ENCODE results near the gene CD38.
"Not testable (repeated sequence)": the region's sequence is repeated elsewhere in the genome, so short reads cannot be mapped to it uniquely, and the experiment has no call there.

CD38 gene

GRCh38 chr4:15799141-15799540, 21.0 kb downstream of the CD38 start:
- no peak overlapping the region for H3K4me3 ChIP-seq (ENCODE audit: low read length)
- TF ChIP-seq ZNF274 (IDR thresholded peaks at IDR 0.05; ENCODE audit: low read depth, low read length), result no peak

GRCh38 chr4:15799701-15800100, 21.6 kb downstream of the CD38 start:
- no peak for TF ChIP-seq ZNF274 (IDR thresholded peaks at IDR 0.05; ENCODE audit: low read depth, low read length)
- no peak overlapping the region for H3K4me3 ChIP-seq (ENCODE audit: low read length)

DNA sequence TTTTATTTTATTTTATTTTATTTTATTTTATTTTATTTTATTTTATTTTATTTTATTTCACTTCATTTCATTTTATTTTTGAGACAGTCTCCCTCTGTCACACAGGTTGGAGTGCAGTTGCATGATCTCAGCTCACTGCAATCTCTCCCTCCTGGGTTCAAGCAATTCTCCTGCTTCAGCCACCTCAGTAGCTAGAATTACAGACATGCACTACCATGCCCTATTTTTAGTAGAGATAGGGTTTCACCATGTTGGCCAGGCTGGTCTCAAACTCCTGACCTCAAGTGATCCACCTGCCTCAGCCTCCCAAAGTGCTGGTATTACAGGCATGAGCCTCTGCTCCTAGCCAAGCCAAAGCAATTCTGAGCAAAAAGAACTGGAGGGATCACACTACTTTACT, 24.4 kb downstream of the CD38 start:
- not testable (repeated sequence) for H3K4me3 ChIP-seq (ENCODE audit: low read length)

DNA sequence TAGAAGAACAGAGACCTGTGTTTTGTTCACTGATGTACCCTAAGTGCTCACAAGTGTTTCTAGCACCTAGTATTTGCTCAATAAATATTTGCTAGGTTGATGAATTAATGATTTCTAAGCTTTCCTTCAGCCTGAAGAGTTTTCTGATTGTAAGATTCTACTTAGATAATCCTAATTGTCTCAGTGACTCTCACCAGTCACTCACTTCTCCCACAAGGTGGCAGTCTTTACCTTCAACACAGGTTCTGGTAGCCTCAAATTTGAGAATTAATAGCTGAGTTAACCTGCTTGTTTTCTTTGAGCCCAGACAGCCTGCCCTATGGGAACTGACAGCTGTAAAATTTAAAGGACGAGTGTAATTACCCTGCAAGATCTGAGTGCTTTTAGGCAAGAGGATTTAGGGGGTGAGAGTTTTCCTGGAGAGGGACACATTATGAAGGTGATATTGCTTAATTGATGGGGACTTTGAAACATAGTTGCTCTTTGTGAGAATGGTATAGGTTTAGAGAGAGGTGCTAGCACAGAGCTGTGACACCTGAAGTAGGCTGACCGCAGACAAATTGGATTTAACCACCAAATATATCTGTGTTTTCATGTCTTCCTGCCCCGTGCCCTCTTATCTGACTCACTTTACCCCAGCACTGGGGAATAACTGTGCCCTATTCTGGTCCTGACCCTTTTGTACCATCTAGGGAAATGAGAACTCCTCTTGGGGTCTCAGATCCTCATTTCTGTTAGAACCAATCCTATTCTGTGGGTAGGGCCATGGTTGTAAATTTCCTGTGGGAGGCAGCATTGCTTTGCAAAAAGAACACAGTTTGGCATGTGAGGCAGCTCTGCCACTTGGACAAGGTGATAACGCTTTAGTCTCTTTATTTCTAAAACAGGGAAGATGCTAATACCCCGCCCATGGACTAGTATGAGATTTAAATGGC, 27.7 kb downstream of the CD38 start:
- H3K4me3 ChIP-seq (ENCODE audit: low read length), result no peak overlapping the region
- no peak for TF ChIP-seq ZNF274 (IDR thresholded peaks at IDR 0.05; ENCODE audit: low read depth, low read length)

- no peak for TF ChIP-seq ZNF274 (IDR thresholded peaks at IDR 0.05; ENCODE audit: low read depth, low read length)
- H3K4me3 ChIP-seq (ENCODE audit: low read length), result peak overlapping the region; percentile 79; the same call in 1 of the 2 replicates
These were observed 30.9 kb downstream of the CD38 start for GRCh38 chr4:15809058-15809457.

DNA sequence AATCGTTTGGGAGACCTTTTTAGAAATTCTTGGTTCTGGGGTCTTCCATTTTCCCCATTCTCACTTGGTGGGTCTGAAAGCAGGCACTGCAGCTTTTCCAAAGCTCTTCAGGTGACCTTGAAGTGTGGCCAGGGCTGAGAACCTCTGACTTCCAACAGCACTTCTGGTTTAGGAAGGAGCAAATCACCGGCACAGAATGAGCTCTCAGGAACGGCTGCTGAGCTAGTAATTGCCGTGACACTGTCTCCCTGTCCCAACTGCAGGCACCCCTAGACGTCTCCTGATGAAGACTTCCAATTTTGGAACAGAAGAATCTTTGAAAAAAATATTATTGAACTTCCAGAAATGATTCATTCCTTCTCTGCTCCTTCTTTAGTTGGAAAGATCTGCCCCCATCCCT, 31.3 kb downstream of the CD38 start:
- H3K4me3 ChIP-seq (ENCODE audit: low read length), result peak overlapping the region; percentile 28; the same call in 1 of the 2 replicates
- no peak for TF ChIP-seq ZNF274 (IDR thresholded peaks at IDR 0.05; ENCODE audit: low read depth, low read length)

- TF ChIP-seq ZNF274 (IDR thresholded peaks at IDR 0.05; ENCODE audit: low read depth, low read length), result no peak
These were observed 33.7 kb downstream of the CD38 start for GRCh38 chr4:15811703-15812337.

DNA sequence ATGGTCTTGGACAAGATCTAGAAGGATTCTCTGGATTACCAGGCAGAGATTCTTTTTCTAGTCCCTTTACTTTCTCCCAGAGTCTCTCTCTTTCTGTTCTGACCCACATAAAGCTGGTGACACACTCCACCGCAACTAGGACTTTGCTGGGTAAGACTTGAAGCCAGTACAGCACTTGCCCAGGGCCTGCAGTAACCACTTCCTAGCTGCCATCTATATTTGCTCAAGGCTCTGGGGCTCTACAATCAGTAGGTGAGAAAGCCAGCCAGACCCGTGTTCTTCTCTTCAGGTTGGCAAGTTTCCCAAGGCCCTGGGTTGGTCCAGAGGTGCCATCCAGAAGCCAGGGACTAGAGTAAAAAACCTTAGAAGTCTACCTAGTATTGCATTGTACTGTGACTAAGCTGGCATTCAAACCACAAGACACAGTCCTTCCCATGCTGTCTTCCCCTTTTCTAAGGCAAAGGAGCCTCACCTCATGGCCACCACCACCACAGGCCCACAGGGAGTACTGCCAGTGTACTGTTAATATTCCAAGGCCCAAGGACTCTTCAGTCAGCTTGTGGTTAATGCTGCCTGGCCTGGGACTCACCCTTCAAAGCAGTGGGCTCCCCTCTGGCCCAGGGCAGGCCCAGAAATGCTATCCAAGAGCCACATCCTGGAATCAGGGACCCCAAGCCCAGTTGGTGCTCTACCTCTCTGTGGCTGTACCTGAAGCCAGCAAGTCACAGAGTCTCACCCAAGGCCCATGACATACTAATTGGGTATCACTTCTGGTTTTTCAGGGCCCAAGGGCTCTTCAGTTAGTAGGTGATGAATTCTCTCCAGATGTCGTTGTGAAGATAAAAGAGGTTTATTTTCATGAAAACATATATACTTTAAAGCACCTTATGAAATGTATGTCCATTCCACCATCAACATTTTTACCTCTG, 54.7 kb downstream of the CD38 start:
- TF ChIP-seq ZNF274 (IDR thresholded peaks at IDR 0.05; ENCODE audit: low read depth, low read length), result no peak
- H3K4me3 ChIP-seq (ENCODE audit: low read length), result no peak overlapping the region

More at GRCh38 chr4:15811703-15812337, 33.7 kb downstream of the CD38 start:
- no peak overlapping the region for H3K4me3 ChIP-seq (ENCODE audit: low read length)

GRCh38 chr4:15833801-15834200, 55.7 kb downstream of the CD38 start:
- TF ChIP-seq ZNF274 (IDR thresholded peaks at IDR 0.05; ENCODE audit: low read depth, low read length), result no peak

GRCh38 chr4:15836362-15836761, 58.2 kb downstream of the CD38 start:
- no peak overlapping the region for H3K4me3 ChIP-seq (ENCODE audit: low read length)
- TF ChIP-seq ZNF274 (IDR thresholded peaks at IDR 0.05; ENCODE audit: low read depth, low read length), result no peak

More at GRCh38 chr4:15833801-15834200, 55.7 kb downstream of the CD38 start:
- no peak overlapping the region for H3K4me3 ChIP-seq (ENCODE audit: low read length)

DNA sequence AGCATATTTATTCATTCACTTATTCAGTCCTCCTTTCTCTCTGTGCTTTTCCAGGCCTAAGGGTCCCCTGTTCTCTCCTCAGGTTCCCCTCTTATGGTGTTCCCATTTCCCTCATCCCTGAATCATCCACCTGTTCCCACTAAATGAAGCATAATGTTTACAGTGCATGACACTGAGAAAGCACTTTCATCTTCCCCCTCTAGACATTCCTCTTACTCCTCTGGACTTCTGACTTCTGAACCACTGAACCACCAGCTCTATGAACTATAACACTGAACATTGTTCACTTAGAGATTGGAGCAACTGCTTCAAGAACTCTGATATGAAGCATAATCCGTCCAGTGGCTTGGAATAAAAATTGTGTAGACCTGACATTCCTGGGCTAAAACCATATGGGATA, 59.5 kb downstream of the CD38 start:
- no peak for TF ChIP-seq ZNF274 (IDR thresholded peaks at IDR 0.05; ENCODE audit: low read depth, low read length)
- no peak overlapping the region for H3K4me3 ChIP-seq (ENCODE audit: low read length)

DNA sequence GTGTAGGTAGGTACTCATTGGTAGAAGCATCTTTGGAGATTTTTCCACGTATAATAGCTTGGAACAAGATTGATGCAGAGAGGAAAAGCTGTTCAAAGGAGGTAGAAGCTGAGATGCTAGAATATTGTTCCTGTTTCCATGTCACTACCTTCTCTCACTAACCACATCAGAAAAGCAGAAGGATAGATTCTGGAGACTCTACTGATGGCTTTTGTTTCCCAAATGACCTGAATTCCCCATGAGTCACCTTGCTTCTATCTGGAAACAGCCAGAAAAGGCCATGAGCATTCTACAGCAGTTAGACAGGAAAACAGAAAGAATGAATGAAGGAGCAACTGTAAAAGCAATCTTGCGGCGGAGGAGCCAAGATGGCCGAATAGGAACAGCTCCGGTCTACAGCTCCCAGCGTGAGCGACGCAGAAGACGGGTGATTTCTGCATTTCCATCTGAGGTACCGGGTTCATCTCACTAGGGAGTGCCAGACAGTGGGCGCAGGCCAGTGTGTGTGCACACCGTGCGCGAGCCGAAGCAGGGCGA, 63.1 kb downstream of the CD38 start:
- not testable (repeated sequence) for H3K4me3 ChIP-seq (ENCODE audit: low read length)

DNA sequence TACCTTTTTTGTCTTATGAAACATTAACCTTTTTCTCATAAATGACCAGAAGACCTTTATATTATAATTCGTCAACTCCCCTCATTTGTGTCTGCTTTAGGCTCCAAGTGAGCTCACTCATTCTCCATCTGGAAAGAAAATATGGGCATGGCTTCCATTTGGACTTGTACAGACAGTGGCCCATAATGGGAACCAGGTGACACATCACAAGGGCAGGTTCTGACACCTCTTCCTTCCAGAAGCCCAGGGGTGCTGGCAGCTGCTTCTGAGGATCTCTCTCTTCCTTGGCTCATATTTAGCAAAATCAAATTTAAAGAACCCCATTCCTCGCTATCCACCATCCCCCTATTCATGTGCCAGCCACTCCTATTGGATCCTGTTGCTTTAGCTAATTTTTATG, 69.6 kb downstream of the CD38 start:
- no peak for TF ChIP-seq ZNF274 (IDR thresholded peaks at IDR 0.05; ENCODE audit: low read depth, low read length)
- no peak overlapping the region for H3K4me3 ChIP-seq (ENCODE audit: low read length)

Data from GM08714 (cell line).